SK-N-SH treated with all-trans-retinoic acid at 6 μM for 48 hours (cell line): ENCODE measurements around the gene IL7R.
"Not testable (repeated sequence)": the region's sequence is repeated elsewhere in the genome, so short reads cannot be mapped to it uniquely, and the experiment has no call there.

Experiments used
- ATAC-seq: fragments of 200-7000 bp; cut with Tn5 transposase; 3 replicates; pipeline ENCODE4 v1.9.1; 2020; ENCODE audit warnings: mild to moderate bottlenecking, moderate library complexity
- BACH2 ChIP-seq: fragments of 250-450 bp; sonication (Bioruptor Pico); IDR thresholded peaks from 2 replicates; pipeline ENCODE4 v1.9.0; 2021; ENCODE audit warnings: mild to moderate bottlenecking, borderline replicate concordance
- CSDC2 ChIP-seq: fragments of 250-450 bp; sonication (Bioruptor Pico); IDR thresholded peaks from 2 replicates; pipeline ENCODE4 v1.5.0; 2020; ENCODE audit warnings: mild to moderate bottlenecking, moderate library complexity
- ESRRG ChIP-seq: fragments of 250-450 bp; sonication (Bioruptor Pico); IDR thresholded peaks from 2 replicates; pipeline ENCODE4 v1.6.1; 2021; ENCODE audit warnings: mild to moderate bottlenecking
- GLIS3 ChIP-seq: fragments of 250-450 bp; sonication (Bioruptor Pico); IDR thresholded peaks from 2 replicates; pipeline ENCODE4 v1.5.0; 2020; ENCODE audit warnings: mild to moderate bottlenecking, moderate library complexity
- ISL1 ChIP-seq: fragments of 250-450 bp; sonication (Bioruptor Pico); IDR thresholded peaks from 2 replicates; pipeline ENCODE4 v2.1.2; 2022; ENCODE audit warnings: mild to moderate bottlenecking, moderate library complexity
- OSR1 ChIP-seq: fragments of 250-450 bp; sonication (Bioruptor Pico); IDR thresholded peaks from 2 replicates; pipeline ENCODE4 v1.8.0; 2022; ENCODE audit warnings: moderate library complexity, mild to moderate bottlenecking, inconsistent platforms
- PPARA ChIP-seq: fragments of 250-450 bp; sonication (Bioruptor Pico); IDR thresholded peaks from 2 replicates; pipeline ENCODE4 v1.5.0; 2020; ENCODE audit warnings: mild to moderate bottlenecking, borderline replicate concordance
- RARB ChIP-seq: fragments of 250-450 bp; sonication (Bioruptor Pico); IDR thresholded peaks from 2 replicates; pipeline ENCODE4 v1.8.0; 2021; ENCODE audit warnings: mild to moderate bottlenecking, moderate library complexity
- SNAI2 ChIP-seq: fragments of 250-450 bp; sonication (Bioruptor Pico); IDR thresholded peaks from 2 replicates; pipeline ENCODE4 v1.5.0; 2020; ENCODE audit warnings: mild to moderate bottlenecking, moderate library complexity
- TCF4 ChIP-seq: fragments of 250-450 bp; sonication (Bioruptor Pico); IDR thresholded peaks from 2 replicates; pipeline ENCODE4 v1.8.0; 2021; ENCODE audit warnings: mild to moderate bottlenecking, moderate library complexity, borderline replicate concordance
- TOX ChIP-seq: fragments of 250-450 bp; sonication (Bioruptor Pico); IDR thresholded peaks from 2 replicates; pipeline ENCODE4 v1.8.0; 2021; ENCODE audit warnings: mild to moderate bottlenecking, moderate library complexity, borderline replicate concordance
- ZC3H10 ChIP-seq: fragments of 250-450 bp; sonication (Bioruptor Pico); IDR thresholded peaks from 2 replicates; pipeline ENCODE4 v1.5.1; 2021; ENCODE audit warnings: mild to moderate bottlenecking, moderate library complexity
- ZFP3 ChIP-seq: fragments of 250-450 bp; sonication (Bioruptor Pico); IDR thresholded peaks from 2 replicates; pipeline ENCODE4 v1.5.0; 2020; ENCODE audit warnings: mild to moderate bottlenecking, moderate library complexity
- ZFP30 ChIP-seq: fragments of 450-650 bp; formaldehyde crosslinking; IDR thresholded peaks from 2 replicates; pipeline ENCODE4 v1.5.0; 2022; ENCODE audit warnings: mild to moderate bottlenecking, moderate library complexity
- ZNF565 ChIP-seq: fragments of 450-650 bp; formaldehyde crosslinking; conservative IDR thresholded peaks from 2 replicates; pipeline ENCODE4 v1.5.0; 2020; ENCODE audit warnings: low read depth, mild to moderate bottlenecking, moderate library complexity
- ZNF8 ChIP-seq: fragments of 450-650 bp; formaldehyde crosslinking; IDR thresholded peaks from 2 replicates; pipeline ENCODE4 v1.5.0; 2020; ENCODE audit warnings: mild to moderate bottlenecking, moderate library complexity
- TF ChIP-seq, protein P1 (sequence below): fragments of 250-450 bp; sonication (Bioruptor Pico); IDR thresholded peaks from 2 replicates; pipeline ENCODE4 v1.5.1; 2020; ENCODE audit warnings: low read depth, mild to moderate bottlenecking, moderate library complexity
- TF ChIP-seq, protein P2 (sequence below): fragments of 250-450 bp; sonication (Bioruptor Pico); IDR thresholded peaks from 2 replicates; pipeline ENCODE4 v1.5.0; 2020; ENCODE audit warnings: mild to moderate bottlenecking, moderate library complexity
- TF ChIP-seq, protein P3 (sequence below): fragments of 250-450 bp; sonication (Bioruptor Pico); IDR thresholded peaks from 2 replicates; pipeline ENCODE4 v1.5.1; 2021; ENCODE audit warnings: mild to moderate bottlenecking, moderate library complexity
- TF ChIP-seq, protein P4 (sequence below): fragments of 250-450 bp; sonication (Bioruptor Pico); IDR thresholded peaks from 2 replicates; pipeline ENCODE4 v1.8.0; 2020; ENCODE audit warnings: mild to moderate bottlenecking, moderate library complexity, borderline replicate concordance
- TF ChIP-seq, protein P5 (sequence below): fragments of 250-450 bp; sonication (Bioruptor Pico); IDR thresholded peaks from 2 replicates; pipeline ENCODE4 v1.8.0; 2021; ENCODE audit warnings: low read depth, mild to moderate bottlenecking, moderate library complexity, borderline replicate concordance

The IL7R gene

DNA sequence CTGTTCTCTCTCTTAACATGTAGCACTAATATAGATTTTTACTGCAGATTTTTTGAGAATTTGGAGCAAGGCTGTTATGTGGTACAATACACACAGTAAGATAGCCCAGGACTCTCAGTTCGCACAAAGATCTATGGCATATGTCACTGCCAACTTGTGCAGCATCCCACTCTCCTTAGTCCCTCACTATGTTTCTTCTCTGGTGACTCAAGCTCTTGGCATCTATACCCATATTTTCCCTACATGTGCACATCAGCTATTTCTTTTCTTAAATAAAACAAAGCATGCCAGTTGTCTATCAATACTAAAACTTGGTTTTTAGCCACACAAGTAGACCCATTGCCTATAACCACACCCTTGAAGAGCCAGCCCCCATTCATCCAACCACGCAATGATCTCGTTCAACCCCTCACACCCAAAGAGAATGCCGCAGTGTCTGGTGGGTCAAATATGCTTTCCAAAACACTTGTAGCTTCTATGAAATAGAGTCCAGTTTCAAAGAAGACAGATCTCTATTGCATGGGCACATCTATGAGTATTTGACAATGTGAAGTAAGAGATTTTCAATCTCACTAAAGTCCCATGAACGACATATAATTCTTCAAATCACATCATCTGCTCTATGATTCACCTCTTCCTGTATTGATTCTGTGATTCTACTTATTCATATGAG, 18.2 kb upstream of the IL7R start:
- no peak for ATAC-seq

DNA sequence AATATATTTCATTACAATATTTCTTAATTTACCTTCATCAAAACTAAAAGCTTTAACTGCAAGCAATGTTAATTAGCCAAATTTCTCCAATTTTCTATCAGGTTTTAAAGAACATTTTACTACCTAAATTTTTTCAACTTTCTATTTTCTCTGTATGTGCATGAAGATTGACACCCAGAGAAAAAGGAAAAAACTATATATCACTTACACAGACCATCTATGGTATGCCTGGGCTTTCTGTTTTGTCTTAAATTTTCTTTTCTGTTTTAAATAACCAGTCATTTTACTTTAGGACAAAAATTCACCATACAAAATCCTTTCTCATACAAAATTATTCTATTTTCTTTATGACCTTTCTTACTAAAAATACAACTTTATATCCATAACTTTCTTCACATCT, 13.8 kb upstream of the IL7R start:
- TF ChIP-seq ISL1 (CRISPR knock-in tag) (no peak), SNAI2 (CRISPR knock-in tag) (no peak), TOX (CRISPR knock-in tag) (no peak), ZFP30 (no peak), CSDC2 (CRISPR knock-in tag) (no peak), ZNF8 (CRISPR knock-in tag) (no peak), GLIS3 (CRISPR knock-in tag) (no peak), RARB (CRISPR knock-in tag) (no peak)
- TF ChIP-seq, protein P1, sequence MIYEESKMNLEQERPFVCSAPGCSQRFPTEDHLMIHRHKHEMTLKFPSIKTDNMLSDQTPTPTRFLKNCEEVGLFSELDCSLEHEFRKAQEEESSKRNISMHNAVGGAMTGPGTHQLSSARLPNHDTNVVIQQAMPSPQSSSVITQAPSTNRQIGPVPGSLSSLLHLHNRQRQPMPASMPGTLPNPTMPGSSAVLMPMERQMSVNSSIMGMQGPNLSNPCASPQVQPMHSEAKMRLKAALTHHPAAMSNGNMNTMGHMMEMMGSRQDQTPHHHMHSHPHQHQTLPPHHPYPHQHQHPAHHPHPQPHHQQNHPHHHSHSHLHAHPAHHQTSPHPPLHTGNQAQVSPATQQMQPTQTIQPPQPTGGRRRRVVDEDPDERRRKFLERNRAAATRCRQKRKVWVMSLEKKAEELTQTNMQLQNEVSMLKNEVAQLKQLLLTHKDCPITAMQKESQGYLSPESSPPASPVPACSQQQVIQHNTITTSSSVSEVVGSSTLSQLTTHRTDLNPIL (CRISPR knock-in tag), result no peak
- TF ChIP-seq, protein P2, sequence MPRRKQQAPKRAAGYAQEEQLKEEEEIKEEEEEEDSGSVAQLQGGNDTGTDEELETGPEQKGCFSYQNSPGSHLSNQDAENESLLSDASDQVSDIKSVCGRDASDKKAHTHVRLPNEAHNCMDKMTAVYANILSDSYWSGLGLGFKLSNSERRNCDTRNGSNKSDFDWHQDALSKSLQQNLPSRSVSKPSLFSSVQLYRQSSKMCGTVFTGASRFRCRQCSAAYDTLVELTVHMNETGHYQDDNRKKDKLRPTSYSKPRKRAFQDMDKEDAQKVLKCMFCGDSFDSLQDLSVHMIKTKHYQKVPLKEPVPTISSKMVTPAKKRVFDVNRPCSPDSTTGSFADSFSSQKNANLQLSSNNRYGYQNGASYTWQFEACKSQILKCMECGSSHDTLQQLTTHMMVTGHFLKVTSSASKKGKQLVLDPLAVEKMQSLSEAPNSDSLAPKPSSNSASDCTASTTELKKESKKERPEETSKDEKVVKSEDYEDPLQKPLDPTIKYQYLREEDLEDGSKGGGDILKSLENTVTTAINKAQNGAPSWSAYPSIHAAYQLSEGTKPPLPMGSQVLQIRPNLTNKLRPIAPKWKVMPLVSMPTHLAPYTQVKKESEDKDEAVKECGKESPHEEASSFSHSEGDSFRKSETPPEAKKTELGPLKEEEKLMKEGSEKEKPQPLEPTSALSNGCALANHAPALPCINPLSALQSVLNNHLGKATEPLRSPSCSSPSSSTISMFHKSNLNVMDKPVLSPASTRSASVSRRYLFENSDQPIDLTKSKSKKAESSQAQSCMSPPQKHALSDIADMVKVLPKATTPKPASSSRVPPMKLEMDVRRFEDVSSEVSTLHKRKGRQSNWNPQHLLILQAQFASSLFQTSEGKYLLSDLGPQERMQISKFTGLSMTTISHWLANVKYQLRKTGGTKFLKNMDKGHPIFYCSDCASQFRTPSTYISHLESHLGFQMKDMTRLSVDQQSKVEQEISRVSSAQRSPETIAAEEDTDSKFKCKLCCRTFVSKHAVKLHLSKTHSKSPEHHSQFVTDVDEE (CRISPR knock-in tag), result no peak
- TF ChIP-seq, all 23 proteins: peak for 0

More for the DNA sequence above, 18.2 kb upstream of the IL7R start:
- no peak for TF ChIP-seq ESRRG (CRISPR knock-in tag)
- TF ChIP-seq, protein P3, sequence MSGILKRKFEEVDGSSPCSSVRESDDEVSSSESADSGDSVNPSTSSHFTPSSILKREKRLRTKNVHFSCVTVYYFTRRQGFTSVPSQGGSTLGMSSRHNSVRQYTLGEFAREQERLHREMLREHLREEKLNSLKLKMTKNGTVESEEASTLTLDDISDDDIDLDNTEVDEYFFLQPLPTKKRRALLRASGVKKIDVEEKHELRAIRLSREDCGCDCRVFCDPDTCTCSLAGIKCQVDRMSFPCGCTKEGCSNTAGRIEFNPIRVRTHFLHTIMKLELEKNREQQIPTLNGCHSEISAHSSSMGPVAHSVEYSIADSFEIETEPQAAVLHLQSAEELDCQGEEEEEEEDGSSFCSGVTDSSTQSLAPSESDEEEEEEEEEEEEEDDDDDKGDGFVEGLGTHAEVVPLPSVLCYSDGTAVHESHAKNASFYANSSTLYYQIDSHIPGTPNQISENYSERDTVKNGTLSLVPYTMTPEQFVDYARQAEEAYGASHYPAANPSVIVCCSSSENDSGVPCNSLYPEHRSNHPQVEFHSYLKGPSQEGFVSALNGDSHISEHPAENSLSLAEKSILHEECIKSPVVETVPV (CRISPR knock-in tag), result no peak
- TF ChIP-seq RARB (CRISPR knock-in tag), result no peak
- TF ChIP-seq, protein P4, sequence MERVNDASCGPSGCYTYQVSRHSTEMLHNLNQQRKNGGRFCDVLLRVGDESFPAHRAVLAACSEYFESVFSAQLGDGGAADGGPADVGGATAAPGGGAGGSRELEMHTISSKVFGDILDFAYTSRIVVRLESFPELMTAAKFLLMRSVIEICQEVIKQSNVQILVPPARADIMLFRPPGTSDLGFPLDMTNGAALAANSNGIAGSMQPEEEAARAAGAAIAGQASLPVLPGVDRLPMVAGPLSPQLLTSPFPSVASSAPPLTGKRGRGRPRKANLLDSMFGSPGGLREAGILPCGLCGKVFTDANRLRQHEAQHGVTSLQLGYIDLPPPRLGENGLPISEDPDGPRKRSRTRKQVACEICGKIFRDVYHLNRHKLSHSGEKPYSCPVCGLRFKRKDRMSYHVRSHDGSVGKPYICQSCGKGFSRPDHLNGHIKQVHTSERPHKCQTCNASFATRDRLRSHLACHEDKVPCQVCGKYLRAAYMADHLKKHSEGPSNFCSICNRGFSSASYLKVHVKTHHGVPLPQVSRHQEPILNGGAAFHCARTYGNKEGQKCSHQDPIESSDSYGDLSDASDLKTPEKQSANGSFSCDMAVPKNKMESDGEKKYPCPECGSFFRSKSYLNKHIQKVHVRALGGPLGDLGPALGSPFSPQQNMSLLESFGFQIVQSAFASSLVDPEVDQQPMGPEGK (CRISPR knock-in tag), result no peak
- TF ChIP-seq, protein P5, sequence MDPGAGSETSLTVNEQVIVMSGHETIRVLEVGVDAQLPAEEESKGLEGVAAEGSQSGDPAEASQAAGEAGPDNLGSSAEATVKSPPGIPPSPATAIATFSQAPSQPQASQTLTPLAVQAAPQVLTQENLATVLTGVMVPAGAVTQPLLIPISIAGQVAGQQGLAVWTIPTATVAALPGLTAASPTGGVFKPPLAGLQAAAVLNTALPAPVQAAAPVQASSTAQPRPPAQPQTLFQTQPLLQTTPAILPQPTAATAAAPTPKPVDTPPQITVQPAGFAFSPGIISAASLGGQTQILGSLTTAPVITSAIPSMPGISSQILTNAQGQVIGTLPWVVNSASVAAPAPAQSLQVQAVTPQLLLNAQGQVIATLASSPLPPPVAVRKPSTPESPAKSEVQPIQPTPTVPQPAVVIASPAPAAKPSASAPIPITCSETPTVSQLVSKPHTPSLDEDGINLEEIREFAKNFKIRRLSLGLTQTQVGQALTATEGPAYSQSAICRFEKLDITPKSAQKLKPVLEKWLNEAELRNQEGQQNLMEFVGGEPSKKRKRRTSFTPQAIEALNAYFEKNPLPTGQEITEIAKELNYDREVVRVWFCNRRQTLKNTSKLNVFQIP (CRISPR knock-in tag), result no peak
- TF ChIP-seq SNAI2 (CRISPR knock-in tag), result no peak
- no peak for TF ChIP-seq ZNF8 (CRISPR knock-in tag)
- TF ChIP-seq BACH2 (CRISPR knock-in tag), result no peak
- TF ChIP-seq ZNF565 (CRISPR knock-in tag), result no peak
- TF ChIP-seq OSR1 (CRISPR knock-in tag), result no peak
- TF ChIP-seq ZC3H10, result no peak
- no peak for TF ChIP-seq ZFP3 (CRISPR knock-in tag)
- TF ChIP-seq, protein P2 (CRISPR knock-in tag), result no peak
- no peak for TF ChIP-seq TOX (CRISPR knock-in tag)
- TF ChIP-seq CSDC2 (CRISPR knock-in tag), result no peak
- TF ChIP-seq TCF4, result no peak
- TF ChIP-seq ISL1 (CRISPR knock-in tag), result no peak
- no peak for TF ChIP-seq PPARA (CRISPR knock-in tag)
- TF ChIP-seq GLIS3 (CRISPR knock-in tag), result no peak

DNA sequence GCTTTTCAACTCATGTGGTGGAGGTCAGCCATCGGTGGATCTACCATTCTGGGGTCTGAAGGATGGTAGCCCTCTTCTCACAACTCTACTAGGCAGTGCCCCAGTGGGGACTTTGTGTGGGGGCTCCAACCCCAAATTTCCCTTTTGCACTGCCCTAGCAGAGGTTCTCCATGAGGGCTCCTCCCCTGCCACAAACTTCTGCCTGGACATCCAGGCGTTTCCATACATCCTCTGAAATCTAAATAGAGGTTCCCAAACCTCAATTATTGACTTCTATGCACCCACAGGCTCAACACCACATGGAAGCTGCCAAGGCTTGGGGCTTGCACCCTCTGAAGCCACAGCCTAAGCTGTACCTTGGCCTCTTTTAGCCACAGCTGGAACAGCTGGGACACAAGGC, 11.2 kb upstream of the IL7R start:
- ATAC-seq, result not testable (repeated sequence)

More for the DNA sequence above, 13.8 kb upstream of the IL7R start:
- ATAC-seq, result no peak
